ENCODE measurements around the gene OR4M1.
"Not testable (repeated sequence)": the region's sequence is repeated elsewhere in the genome, so short reads cannot be mapped to it uniquely, and the experiment has no call there.

GRCh38 chr14:19772454-19772853 lies 850 bp upstream of the OR4M1 start:
- TF ChIP-seq, protein P1, sequence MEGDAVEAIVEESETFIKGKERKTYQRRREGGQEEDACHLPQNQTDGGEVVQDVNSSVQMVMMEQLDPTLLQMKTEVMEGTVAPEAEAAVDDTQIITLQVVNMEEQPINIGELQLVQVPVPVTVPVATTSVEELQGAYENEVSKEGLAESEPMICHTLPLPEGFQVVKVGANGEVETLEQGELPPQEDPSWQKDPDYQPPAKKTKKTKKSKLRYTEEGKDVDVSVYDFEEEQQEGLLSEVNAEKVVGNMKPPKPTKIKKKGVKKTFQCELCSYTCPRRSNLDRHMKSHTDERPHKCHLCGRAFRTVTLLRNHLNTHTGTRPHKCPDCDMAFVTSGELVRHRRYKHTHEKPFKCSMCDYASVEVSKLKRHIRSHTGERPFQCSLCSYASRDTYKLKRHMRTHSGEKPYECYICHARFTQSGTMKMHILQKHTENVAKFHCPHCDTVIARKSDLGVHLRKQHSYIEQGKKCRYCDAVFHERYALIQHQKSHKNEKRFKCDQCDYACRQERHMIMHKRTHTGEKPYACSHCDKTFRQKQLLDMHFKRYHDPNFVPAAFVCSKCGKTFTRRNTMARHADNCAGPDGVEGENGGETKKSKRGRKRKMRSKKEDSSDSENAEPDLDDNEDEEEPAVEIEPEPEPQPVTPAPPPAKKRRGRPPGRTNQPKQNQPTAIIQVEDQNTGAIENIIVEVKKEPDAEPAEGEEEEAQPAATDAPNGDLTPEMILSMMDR (IDR thresholded peaks at IDR 0.05; ENCODE audit: low read depth, low read length, poor library complexity, severe bottlenecking): not testable (repeated sequence)
- not testable (repeated sequence) for TF ChIP-seq EZH2phosphoT487 (IDR thresholded peaks at IDR 0.05; ENCODE audit: borderline replicate concordance, low read length)
